COLO668 (cell line): ENCODE measurements around the gene PIK3R3.
A peak's percentile ranks its signal among the peaks of the same experiment; 100 is the strongest.
"Not testable (repeated sequence)": the region's sequence is repeated elsewhere in the genome, so short reads cannot be mapped to it uniquely, and the experiment has no call there.

ENCODE experiments used
- DNase-seq: peaks from one replicate; lab custom pipeline; 2025; ENCODE audit not compliant: unreplicated experiment; lab: John Stamatoyannopoulos, UW

The PIK3R3 gene

DNA sequence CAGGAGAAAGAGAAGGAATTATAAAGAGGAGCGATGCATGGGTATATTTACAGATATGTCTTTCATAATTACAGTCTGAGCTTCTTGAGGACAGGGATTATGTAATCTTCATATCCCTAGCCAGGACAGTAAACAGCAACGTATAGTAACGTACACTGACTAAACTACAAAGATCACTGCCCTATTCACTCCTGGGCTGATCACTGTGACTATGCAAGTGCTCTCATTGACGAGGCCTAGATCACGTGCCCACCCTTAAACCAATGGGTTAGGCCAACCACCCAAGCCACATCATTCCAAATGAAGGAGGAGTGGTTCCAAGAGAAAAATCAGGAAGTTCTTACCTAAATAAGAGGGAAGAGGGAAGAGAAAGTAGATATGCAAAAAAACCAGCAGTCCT lies 18.5 kb downstream of the PIK3R3 start:
- no peak for DNase-seq

DNA sequence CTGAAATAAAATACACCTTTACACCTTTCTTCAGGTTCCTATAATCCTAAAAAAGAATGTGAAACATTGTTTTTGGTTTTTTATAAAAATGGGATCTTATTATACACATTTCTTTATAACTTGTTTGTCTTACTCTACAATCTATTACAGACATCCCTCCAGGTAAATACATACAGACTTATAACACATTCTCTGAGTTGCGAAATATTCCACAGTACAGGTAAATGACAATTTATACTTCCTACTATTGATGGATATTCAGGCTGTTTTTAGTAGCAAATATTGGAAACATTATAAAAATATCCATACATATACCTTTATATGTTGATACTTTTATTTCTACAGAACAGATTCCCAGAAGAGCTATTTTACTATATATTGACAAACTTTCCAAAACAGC lies 20.3 kb downstream of the PIK3R3 start:
- no peak for DNase-seq

DNA sequence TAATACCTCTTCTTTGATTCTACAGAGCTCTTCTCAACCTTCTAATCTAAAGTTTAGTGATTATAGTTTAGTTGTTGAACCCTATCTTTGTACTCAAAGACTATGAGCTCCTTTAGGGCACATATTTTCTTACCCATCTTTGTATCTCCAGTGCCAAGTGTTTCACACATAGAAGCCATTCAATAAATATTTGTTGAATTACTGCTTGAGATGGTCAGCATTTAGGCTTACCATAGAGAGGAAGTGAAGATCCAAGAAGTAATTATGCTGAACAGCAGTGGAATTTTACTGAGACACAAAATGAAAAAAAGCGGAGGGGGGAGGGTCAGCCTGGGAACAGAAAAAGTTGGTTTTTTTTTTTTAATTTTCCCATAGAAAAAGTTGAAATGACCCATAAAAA lies 21.9 kb downstream of the PIK3R3 start:
- no peak for DNase-seq

DNA sequence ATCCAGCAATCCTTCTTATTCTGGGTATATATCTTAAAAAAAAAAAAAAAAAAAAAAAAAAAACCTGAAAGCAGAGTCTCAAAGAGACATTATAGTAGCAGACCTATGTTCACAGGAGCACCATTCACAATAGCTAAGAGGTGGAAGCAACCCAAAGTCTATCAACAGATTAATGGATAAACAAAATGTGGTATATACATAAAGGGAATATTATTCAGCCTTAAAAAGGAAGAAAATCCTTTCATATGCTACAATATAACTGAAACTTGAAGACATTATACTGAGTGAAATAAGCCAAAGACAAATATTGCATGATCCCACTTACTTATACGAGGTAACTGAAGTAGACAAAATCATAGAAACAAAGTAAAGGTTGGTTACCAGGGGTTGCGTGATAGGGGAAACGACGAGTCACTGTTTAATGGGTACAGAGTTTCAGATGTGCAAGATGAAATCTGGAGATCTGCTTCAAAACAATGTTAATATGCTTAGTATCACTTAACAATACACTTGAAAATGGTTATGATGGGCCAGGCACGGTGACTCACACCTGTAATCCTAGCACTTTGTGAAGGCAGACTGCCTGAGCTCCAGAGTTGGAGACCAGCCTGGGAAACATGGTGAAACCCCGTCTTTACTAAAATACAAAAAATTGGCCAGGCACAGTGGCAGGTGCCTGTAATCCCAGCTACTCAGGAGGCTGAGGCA lies 29.5 kb downstream of the PIK3R3 start:
- DNase-seq = peak; percentile 51

DNA sequence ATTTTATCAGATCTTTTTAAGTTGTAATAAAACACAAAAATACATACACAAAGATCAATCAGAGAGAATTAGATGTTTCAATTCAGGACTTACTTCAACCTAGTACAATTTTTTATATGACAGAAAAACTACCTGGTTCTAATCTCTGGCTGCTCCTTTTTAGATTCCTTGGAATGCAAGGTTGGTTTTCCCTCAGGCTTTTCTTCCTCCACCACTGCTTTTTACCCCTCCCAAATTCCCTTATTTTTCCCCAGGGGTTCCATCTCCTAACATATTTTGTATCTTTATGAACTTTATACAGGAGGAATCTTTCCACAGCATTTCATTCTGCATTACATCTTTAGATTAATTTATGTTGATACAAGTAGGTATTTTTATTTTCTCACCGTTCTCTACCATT lies 33.2 kb downstream of the PIK3R3 start:
- no peak for DNase-seq

DNA sequence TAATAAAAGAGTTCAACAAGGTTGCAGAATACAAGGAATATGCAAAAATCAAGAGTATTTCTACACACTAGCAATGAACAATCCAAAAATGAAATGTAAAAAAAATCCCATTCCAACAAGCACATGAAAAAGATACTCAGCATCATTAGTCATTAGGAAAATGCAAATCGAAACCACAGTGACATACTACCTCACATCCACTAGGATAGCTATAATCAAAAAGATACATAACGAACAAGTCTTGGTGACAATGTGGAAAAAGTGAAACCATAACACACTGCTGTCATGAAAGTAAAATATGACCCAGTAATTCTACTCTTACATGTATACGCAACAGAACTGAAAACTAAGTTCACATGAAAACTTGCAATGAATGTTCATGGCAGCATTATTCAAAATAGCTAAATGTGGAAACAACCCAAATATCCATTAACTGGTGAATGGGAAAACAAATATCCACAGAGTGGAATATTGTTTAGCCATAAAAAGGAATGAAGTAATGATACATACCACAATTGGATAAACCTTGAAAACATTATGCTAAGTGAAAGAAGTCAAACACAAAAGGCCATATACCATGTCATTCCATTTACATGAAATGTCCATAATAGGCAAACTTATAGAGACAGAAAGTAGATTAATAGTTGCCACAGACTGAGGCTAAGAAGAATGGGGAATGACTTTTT lies 34.3 kb downstream of the PIK3R3 start:
- no peak for DNase-seq

DNA sequence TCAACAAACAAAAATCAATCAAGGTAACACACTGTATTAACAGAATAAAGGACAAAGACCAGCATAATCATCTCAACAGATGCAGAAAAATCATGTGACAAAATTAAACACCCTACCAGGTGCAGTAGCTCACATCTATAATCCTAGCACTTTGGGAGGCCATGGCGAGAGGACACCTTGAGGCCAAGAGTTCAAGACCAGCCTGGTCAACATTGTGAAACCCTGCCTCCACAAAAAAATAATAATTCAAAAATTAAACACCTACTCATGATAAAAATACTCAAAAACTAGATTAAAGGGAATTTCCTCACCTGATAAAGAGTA lies 35.3 kb downstream of the PIK3R3 start:
- no peak for DNase-seq

DNA sequence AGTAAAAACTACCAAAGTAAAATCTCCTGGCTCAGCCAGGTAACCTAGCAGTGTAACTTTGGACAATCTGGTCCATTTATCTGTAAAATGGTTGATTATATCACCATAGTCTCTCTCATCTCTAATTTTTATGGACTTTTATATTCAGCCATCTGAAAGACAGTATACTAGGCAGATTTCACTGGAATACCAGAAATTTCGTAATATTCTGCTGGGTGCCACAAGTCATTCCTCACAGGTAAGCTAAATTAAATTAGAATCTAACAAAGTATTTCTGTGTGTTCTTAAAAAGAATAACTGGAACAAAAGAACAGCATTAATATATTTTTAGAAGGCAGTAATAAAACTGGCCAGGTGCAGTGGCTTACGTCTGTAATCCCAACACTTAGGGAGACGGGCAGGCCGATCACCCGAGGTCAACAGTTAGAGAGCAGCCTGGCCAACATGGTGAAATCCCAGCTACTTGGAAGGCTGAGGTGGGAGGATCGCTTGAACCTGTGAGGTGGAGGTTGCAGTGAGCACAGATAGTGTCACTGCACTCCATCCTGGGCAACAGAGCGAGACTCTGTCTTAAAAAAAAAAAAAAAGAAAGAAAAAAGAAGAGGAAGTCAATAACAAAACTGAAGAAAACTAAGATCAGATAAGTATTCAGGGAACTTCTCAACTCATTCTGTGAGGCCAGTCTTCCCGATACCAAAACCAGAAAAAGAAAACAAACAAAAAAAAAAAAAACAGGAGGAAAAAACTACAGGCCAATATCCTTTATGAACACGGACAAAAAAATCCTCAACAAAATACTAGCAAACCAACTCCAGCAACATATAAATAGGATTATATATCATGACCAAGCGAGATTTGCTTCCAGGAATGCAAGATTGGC lies 35.9 kb downstream of the PIK3R3 start:
- no peak for DNase-seq

DNA sequence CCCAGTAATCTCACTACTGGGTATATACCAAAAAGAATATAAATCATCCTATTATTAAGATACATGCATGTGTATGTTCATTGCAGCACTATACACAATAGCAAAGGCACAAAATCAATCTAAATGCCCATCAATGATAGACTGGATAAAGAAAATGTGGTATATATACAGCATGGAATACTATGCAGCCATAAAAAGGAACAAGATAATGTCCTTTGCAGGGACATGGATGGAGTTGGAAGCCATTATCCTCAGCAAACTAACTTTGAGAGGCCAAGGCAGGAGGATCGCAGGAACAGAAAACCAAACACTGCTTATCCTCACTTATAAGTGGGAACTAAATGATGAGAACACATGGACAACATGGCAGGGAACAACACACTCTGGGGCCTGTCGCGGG lies 37.3 kb downstream of the PIK3R3 start:
- DNase-seq = not testable (repeated sequence)

DNA sequence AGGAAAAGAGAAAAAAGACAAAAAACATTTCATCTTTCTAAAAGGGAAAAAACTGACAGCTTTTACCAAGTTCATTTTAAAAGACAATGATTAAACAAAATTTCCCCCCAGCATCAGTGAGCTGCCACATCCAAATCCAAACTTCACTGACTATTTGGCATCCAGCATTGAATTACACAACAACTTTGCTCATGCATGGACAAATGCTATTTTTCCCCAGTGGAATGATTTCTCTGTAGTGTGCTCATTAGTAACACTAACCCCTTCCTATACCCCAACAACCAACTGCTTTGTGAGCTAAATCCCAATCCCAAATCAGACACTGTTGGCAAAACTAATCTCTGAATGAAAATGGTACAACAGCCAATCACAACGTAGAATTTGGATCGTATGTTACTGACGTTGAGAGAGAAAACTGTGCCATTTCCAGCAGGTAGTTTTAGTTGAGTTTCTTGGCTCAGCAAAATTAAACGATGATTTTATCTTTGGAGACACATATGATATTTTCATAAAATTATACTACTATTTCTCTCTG lies 37.9 kb downstream of the PIK3R3 start:
- DNase-seq = no peak

DNA sequence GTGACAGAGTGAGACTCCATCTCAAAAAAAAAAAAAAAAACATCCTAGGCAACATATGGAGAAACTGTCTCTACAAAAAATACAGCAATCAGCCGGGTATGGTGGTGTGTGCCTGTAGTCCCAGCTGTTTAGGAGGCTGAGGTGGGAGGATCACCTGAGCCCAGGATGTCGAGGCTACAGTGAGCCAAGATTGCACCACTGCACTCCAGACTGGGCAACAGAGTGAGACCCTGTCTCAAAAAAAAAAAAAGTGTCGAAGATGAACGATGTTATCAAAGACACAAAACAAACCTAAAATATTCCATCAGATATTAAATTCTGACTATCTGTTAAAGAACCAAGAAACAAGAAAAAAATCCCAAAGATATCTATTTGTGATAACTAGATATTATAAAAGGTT lies 38.6 kb downstream of the PIK3R3 start:
- not testable (repeated sequence) for DNase-seq

DNA sequence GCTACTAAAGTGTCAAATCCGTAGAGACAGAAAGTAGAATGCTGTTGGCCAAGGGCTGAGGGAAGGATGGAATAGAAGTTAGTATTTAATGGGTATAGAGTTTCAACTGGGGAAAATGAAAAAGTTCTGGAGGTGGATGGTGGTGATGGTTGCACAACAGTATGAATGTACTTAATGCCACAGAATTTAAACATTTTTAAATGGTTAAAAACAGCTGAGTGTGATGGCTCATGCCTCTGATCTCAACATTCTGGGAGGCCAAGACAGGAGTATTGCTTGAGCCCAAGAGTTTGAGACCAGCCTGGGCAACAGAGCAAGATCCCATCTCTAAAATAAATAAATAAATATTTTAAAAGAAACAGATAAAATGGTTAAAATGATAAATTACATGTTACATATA lies 44.5 kb downstream of the PIK3R3 start:
- no peak for DNase-seq

DNA sequence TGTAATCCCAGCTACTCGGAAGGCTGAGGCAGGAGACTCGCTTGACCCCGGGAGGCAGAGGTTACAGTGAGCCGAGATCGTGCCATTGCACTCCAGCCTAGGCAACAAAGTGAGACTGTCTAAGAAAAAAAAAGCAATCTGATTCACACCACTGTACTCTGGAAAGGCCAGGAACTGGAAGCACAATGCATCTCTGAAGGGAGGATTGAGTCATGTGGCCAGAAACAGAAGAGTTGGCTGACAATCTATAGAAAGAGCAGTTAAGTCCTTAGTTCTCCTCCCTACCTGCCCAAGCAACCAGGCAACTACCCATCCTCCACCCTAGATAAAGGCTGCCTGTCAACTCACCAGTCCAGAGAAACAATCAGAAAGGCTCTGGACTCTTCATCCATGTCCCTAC lies 45.9 kb downstream of the PIK3R3 start:
- no peak for DNase-seq

DNA sequence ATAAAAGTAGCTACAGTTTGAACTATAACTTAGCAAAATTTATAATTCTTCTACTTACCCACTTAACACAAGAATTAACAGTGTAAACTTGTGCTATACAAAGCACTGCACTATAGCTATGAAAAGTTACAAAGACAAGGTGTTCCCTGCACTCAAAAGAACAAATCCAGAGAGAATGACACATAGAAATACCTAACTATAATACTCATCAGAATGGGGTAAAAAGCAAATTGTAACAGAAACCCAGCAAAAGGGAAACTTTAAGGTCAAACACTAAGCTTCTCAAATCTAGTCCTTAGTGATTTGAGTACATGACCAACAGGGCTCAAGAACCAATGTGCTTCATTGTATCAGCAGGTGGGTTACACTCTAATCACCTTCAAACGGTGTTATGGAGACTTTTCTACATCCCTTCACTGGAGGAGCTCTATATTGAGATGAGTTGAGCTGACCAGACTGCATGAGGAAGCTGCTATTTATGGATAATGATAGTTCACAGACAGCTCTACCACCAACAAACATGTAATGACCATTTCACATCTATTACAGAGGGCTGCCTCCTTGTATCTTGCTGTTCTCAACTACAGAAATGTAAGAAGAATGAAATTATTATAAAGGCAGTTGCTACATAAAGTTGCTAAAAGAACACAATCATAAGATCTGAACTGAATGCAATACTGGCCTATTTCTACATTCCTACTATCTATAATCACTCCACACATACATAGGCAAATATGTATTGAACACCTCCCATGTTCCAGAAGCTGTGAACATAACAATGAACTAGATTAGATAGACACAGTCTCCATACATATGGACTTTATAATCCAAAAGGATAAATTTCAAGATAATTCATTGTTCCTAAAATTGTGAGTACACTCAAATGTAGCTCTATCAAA lies 47.6 kb downstream of the PIK3R3 start:
- DNase-seq = no peak

DNA sequence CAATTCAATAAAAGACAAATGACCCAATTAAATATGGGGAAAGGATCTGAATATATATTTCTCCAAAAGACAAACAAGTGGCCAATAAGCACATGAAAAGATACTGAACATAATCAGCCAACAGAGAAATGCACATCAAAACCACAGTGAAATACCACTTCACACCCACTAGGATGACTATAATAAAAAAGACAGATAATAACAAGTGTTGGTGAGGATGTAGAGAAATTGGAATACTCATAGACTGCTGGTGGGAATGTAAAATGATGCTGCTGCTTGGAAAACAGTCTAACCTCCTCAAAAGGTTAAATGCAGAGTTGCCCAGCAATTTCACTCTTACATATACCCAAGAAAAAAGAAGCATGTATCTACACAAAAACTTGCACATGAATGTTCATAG lies 48.9 kb downstream of the PIK3R3 start:
- no peak for DNase-seq

DNA sequence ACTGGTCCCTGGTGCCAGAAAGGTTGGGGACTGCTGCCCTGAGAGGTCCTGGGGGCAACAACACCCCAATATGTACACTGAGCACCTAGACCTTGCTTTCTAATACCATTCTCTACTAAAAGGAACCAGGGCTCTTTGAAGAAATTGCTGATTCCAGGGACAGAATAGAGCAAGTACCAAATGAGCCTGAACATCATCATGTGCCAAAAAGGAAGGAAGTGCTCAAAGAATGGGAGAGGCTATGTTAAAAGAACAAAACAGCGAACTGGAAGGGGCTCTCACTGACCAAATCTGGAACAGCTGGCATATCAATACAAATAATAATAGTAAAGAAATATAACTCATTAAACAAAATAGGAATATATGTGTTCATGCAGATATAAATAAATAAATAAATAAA lies 50.8 kb downstream of the PIK3R3 start:
- DNase-seq = no peak

DNA sequence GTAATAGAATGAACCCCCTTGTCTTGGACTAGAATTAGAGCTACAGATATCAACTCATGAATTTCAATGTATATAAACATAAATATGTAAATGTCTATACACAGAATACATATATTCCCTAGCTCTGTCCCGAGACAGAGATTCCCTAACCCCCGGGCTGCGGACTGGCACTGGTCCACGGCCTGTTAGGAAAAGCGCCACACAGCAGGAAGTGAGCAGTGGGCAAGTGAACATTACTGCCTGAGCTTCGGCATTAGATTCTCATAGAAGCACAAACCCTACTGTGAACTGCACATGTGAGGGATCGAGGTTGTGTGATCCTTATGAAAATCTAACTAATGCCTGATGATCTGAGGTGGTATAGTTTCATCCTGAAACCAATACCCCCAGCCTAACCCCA lies 51.2 kb downstream of the PIK3R3 start:
- DNase-seq = no peak

DNA sequence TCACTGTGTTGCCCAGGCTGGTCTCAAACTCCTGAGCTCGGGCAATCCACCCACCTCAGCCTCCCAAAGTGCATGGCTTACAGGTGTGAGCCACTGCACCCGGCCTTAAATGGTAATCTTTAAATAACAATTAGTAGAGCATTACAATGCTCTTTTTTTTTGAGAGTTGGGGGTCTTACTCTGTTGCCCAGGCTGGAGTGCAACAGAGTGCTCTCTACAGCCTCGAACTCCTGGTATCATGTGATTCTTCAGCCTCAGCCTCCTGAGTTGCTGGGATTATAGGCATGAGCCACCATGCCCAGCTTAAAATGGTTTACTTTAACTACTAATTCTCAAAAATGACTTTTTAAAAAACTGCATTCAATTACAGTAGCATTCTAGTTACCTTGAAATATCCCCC lies 52.2 kb downstream of the PIK3R3 start:
- DNase-seq = no peak

DNA sequence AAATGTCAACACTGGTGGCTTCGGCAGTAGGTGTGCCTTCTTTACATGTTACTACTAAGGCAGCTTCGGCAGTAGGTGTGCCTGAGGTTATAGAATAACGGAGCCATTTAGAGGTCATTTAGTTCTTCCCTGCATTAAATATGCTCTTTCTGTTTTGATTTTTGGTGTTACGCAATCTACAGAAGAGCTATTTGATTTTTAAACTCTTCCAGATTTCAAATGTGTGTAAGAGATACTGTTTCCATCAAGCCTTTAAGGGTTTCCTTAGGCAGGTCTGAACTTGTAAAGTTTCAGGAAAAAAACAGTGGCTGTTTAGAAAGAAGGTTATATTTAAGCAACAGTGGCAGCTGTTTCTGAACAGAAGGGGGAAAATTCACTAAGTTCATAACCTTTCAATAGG lies 54.8 kb downstream of the PIK3R3 start:
- DNase-seq = no peak

DNA sequence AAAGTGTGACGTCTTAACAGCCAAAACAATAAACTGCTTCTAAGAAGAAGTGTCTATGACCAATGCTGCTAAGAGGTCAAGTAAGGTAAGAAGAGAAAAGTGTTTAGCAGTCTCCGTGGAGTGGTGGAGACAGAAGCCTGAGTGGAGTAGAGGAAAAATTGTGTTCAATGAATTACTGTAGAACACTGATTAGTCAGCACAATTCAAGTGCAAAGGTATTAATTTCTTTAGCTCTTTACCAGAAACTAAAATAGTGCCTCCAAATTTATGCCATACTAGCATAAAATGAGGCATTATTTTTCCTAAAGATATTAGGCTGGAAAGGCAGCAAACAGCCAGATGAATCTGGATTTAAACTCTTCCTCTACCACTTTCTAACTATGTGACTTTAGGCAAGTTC lies 56.1 kb downstream of the PIK3R3 start:
- DNase-seq = no peak

DNA sequence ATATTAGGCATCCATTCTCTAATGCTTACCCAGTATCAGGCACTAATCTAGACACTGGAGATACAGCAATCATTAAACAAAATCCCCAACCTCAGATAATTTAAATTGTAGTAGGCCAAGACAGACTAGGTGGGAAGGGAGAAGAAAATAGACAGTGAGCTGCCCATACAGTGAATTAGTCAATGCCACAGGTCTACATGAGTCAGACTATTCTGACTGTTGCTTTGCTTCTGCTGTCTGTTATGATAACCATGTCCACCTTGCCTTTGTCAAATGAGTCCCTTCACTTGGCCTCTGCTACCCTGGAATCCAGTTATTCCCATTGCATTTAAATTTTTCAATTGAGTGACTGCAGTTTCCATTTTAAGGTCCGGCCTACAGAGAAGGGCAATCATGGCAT lies 59.5 kb downstream of the PIK3R3 start:
- DNase-seq = no peak
